K562 (cell line): ENCODE measurements around the gene STX3. TPM values are rescaled to one million over a fixed set of nuclear protein-coding genes. Genes with fewer than 3 reads are reported as not detected.

Source experiments
- ATAC-seq: fragments of 200-7000 bp; cut with Tn5 transposase; 3 replicates; pipeline ENCODE4 v1.9.1; 2020; ENCODE audit warnings: moderate library complexity
- BruUV-seq: library from RNA; stranded (reverse); fragments of 400-500 nt; replicated peaks from 2 replicates; lab custom pipeline; 2021; lab: Mats Ljungman, UMichigan
- CTCF ChIA-PET: fragments of 300-600 bp; formaldehyde crosslinking; extraction: SDS; loops from one replicate; lab custom pipeline; 2021; ENCODE audit warnings: low intra/inter-chr PET ratio; lab: Yijun Ruan, JAX
- POLR2A ChIA-PET: fragments of 300-600, 350-650 bp; sonication (Branson Sonifier 250); formaldehyde crosslinking; extraction: SDS; loops from one replicate; lab custom pipeline; 2021; ENCODE audit warnings: antibody characterized with exemption, inconsistent platforms; lab: Yijun Ruan, JAX
- DNase-seq, 4 experiments: peaks; one replicate each; pipeline versions ENCODE4 v3.0.0 to v3.0.0-alpha.2; 2011 to 2018; ENCODE audit warnings: low spot score in 3 of 4, mixed read lengths in 3 of 4; ENCODE audit errors: extremely low read depth in 1 of 4
- FAIRE-seq: peaks from 2 replicates; lab custom pipeline; 2011; peaks lifted over from hg19 to GRCh38; lab: Jason Lieb, UNC
- H2AFZ ChIP-seq: 2 replicates; pipeline ENCODE4 v1.6.0; 2011; ENCODE audit warnings: low read depth, low read length, control low read depth, inconsistent platforms
- H3K27ac ChIP-seq: fragments of 200-600 bp; 3 replicates; pipeline ENCODE4 v1.8.0; 2011; ENCODE audit warnings: low read depth, mild to moderate bottlenecking, control low read depth, inconsistent platforms, low read length, moderate library complexity, mixed read lengths; ENCODE audit errors: extremely low read depth
- H3K27me3 ChIP-seq, 2 experiments: fragments of 300-600 bp in 1 of 2; 2 replicates in 1 of 2; 3 replicates in 1 of 2; pipeline versions ENCODE4 v1.6.0 to v1.8.0; 2011; ENCODE audit warnings: inconsistent platforms in 2 of 2, low read length in 2 of 2, mild to moderate bottlenecking in 1 of 2, mixed read lengths in 1 of 2, moderate library complexity in 1 of 2; ENCODE audit not compliant: control insufficient read depth in 2 of 2, insufficient read depth in 2 of 2
- H3K36me3 ChIP-seq: fragments of 300-600 bp; 3 replicates; pipeline ENCODE4 v1.8.0; 2011; ENCODE audit warnings: mild to moderate bottlenecking, low read length, inconsistent platforms; ENCODE audit not compliant: control insufficient read depth, insufficient read depth
- H3K4me1 ChIP-seq, 2 experiments: fragments of 200-600 bp in 1 of 2; replicated peaks in 1 of 2; 2 replicates in 1 of 2; 3 replicates in 1 of 2; pipeline versions ENCODE4 v1.5.1 to v1.8.0; 2011; ENCODE audit warnings: inconsistent platforms in 2 of 2, low read length in 2 of 2, mild to moderate bottlenecking in 1 of 2, mixed read lengths in 1 of 2, moderate library complexity in 1 of 2; ENCODE audit not compliant: control insufficient read depth in 2 of 2, insufficient read depth in 2 of 2
- H3K4me2 ChIP-seq: 2 replicates; pipeline ENCODE4 v1.6.1; 2011; ENCODE audit warnings: low read length, control low read depth, inconsistent platforms, mixed read lengths; ENCODE audit not compliant: insufficient read depth
- H3K4me3 ChIP-seq: fragments of 200-600 bp; sonication (generic), shearing (Covaris generic); 2 replicates; pipeline ENCODE4 v1.5.1; 2016; ENCODE audit warnings: control low read depth, inconsistent platforms
- H3K79me2 ChIP-seq: fragments of 200-600 bp; 3 replicates; pipeline ENCODE4 v1.8.0; 2011; ENCODE audit warnings: low read length, inconsistent platforms; ENCODE audit not compliant: control insufficient read depth, insufficient read depth
- H3K9ac ChIP-seq, 2 experiments: 2 replicates each; pipeline versions ENCODE4 v1.6.0 to v1.6.1; 2011; ENCODE audit warnings: low read depth in 2 of 2, low read length in 2 of 2, control low read depth in 1 of 2, inconsistent platforms in 1 of 2, mild to moderate bottlenecking in 1 of 2, mixed read lengths in 1 of 2; ENCODE audit not compliant: insufficient read depth in 1 of 2
- H3K9me1 ChIP-seq: one replicate; pipeline ENCODE4 v1.6.0; 2011; ENCODE audit warnings: inconsistent platforms, mild to moderate bottlenecking, low read length, moderate library complexity; ENCODE audit not compliant: control insufficient read depth, insufficient read depth
- H3K9me3 ChIP-seq: replicated peaks from 2 replicates; pipeline ENCODE4 v1.5.1; 2011; ENCODE audit warnings: low read depth, low read length, inconsistent platforms; ENCODE audit not compliant: control insufficient read depth, insufficient read depth
- H4K20me1 ChIP-seq: replicated peaks from 2 replicates; pipeline ENCODE4 v1.6.1; 2011; ENCODE audit warnings: low read length, inconsistent platforms, mixed read lengths; ENCODE audit not compliant: control insufficient read depth, insufficient read depth
- TEAD1 ChIP-seq, 2 experiments: fragments of 450-650 bp in 1 of 2; sonication (generic) in 1 of 2; formaldehyde crosslinking; IDR thresholded peaks; 2 replicates each; pipeline versions ENCODE4 v1.4.0 to v1.8.0; 2020 to 2022; ENCODE audit warnings: mild to moderate bottlenecking in 2 of 2, missing genetic modification reagents in 1 of 2
- UBTF ChIP-seq, 2 experiments: IDR thresholded peaks; 2 replicates each; pipeline ENCODE4 v1.6.1; 2012; ENCODE audit warnings: improper control_type of control experiment in 2 of 2, low read depth in 2 of 2, low read length in 2 of 2, borderline replicate concordance in 1 of 2
- ZNF592 ChIP-seq: fragments of 450-650 bp; IDR thresholded peaks from 2 replicates; pipeline ENCODE4 v1.6.1; 2017; ENCODE audit warnings: antibody characterized with exemption, mild to moderate bottlenecking
- WGBS: fragments of 100-300 bp; shearing (Covaris generic); methylation state at CpG from one replicate; pipeline ENCODE4 v1.1.6; 2016; ENCODE audit warnings: low coverage, mixed read lengths; ENCODE audit not compliant: insufficient coverage; ENCODE audit errors: missing lambda C conversion rate; 5-methylcytosine and 5-hydroxymethylcytosine counted together
- in situ Hi-C: fragments of 300-500 bp; cut with MboI; formaldehyde crosslinking; loops from 4 replicates; pipeline ENCODE4 v1.15.0; 2018; ENCODE audit warnings: inconsistent platforms, mixed read lengths
- intact Hi-C: fragments of 100-400 bp; cut with micrococcal nuclease; formaldehyde crosslinking; loops from 2 replicates; pipeline ENCODE4 v1.14.2; 2022
- polyA plus RNA-seq, 8 experiments: library from polyadenylated mRNA; depleted of rRNA in 4 of 8; stranded (reverse) in 5 of 8; unstranded in 3 of 8; fragments of >200 nt; fragmentation: Nextera tagmentation in 2 of 8; fragmentation: Illumina TruSeq in 1 of 8; extraction: Ambion mirVana in 2 of 8; extraction: Trizol in 1 of 8; gene quantifications; 2 replicates each; pipeline versions ENCODE4 v1.2.1 to v1.2.3, GENCODE V29; 2011 to 2014; ENCODE audit warnings: inconsistent platforms in 1 of 8, missing spikeins in 1 of 8
- total RNA-seq, 7 experiments: library from RNA; depleted of rRNA in 6 of 7; stranded (reverse); fragments of >200 nt in 6 of 7; fragmentation: Illumina TruSeq in 2 of 7; extraction: Trizol in 2 of 7; gene quantifications; 2 replicates each; pipeline versions ENCODE4 v1.2.1 to v1.2.3, GENCODE V29; 2011 to 2021; ENCODE audit warnings: low replicate concordance in 1 of 7

STX3 gene
- total and polyA plus RNA-seq, 9 of the 15 experiments (the other 6 are each of a cell fraction or from before 2014, with no cell fraction given) = 12.0 to 91.6 (median 48.7) TPM

- no peak overlapping the region for H3K27ac ChIP-seq
- in situ Hi-C loops (no loop called here), intact Hi-C loops (no loop called here)
- no peaks in the 10 kb centered on the region; a peak in 1 of 5 replicates for H3K27me3 ChIP-seq
- TF ChIP-seq UBTF (IDR thresholded peaks at IDR 0.05; ENCODE audit: borderline replicate concordance in 1 of 2, low read depth in 2 of 2, low read length in 2 of 2) (no peak), ZNF592 (no peak), TEAD1 (CRISPR knock-in tag; IDR thresholded peaks at IDR 0.05) (no peak)
- H3K9me3 ChIP-seq = no peaks in the 10 kb centered on the region
- no peaks in the 10 kb centered on the region for H3K79me2 ChIP-seq
- FAIRE-seq (no peak), ATAC-seq (no peak), DNase-seq (no peak)
- H3K9ac ChIP-seq = no peak overlapping the region
- H4K20me1 ChIP-seq = no peaks in the 10 kb centered on the region
- no peaks in the 10 kb centered on the region for H3K9me1 ChIP-seq
- no peak overlapping the region for H3K4me2 ChIP-seq
- WGBS = 61% methylated on average over 3 of the region's 3 CpGs
- H3K36me3 ChIP-seq = no peaks in the 10 kb centered on the region
- BruUV-seq = no TSS peak
- no peak overlapping the region for H3K4me3 ChIP-seq
- CTCF ChIA-PET = no interaction called here
- no peaks in the 10 kb centered on the region; a peak in 1 of 5 replicates for H3K4me1 ChIP-seq
- POLR2A ChIA-PET = no interaction called here
- H2AFZ ChIP-seq = no peak overlapping the region
These were observed 31.1 kb upstream of the STX3 start for GRCh38 chr11:59724066-59724465.
